WTC11 (cell line): Measurements from ENCODE around the gene LSM6.

Experiments
- ATF6 ChIP-seq: sonication (generic); formaldehyde crosslinking; IDR thresholded peaks from 2 replicates; pipeline ENCODE4 v1.8.1; 2023; ENCODE audit warnings: mild to moderate bottlenecking, missing genetic modification reagents
- GRHL2 ChIP-seq: fragments of 250-450 bp; sonication (Bioruptor Pico); IDR thresholded peaks from 2 replicates; pipeline ENCODE4 v1.8.0; 2022; ENCODE audit warnings: mild to moderate bottlenecking, moderate library complexity; ENCODE audit not compliant: insufficient replicate concordance, severe bottlenecking
- MAX ChIP-seq: sonication (generic); formaldehyde crosslinking; IDR thresholded peaks from 2 replicates; pipeline ENCODE4 v1.8.0; 2022; ENCODE audit warnings: mild to moderate bottlenecking, missing genetic modification reagents
- TP53 ChIP-seq: sonication (generic); formaldehyde crosslinking; IDR thresholded peaks from 2 replicates; pipeline ENCODE4 v1.8.1; 2023; ENCODE audit warnings: mild to moderate bottlenecking, missing genetic modification reagents
- ZBTB21 ChIP-seq: sonication (generic); formaldehyde crosslinking; IDR thresholded peaks from 2 replicates; pipeline ENCODE4 v1.8.1; 2023; ENCODE audit warnings: mild to moderate bottlenecking, missing genetic modification reagents, borderline replicate concordance
- TF ChIP-seq, protein P1 (sequence below): fragments of 200-600 bp; IDR thresholded peaks from 2 replicates; pipeline ENCODE4 v1.8.0; 2022; ENCODE audit warnings: antibody characterized with exemption
- TF ChIP-seq, protein P2 (sequence below): sonication (generic); formaldehyde crosslinking; IDR thresholded peaks from 2 replicates; pipeline ENCODE4 v1.8.1; 2022; ENCODE audit warnings: mild to moderate bottlenecking, missing genetic modification reagents, moderate library complexity, borderline replicate concordance

GRCh38 chr4:146232131-146232722 is 56.7 kb downstream of the LSM6 start:
- TF ChIP-seq MAX (no peak), ZBTB21 (CRISPR knock-in tag) (no peak), TP53 (no peak), GRHL2 (CRISPR knock-in tag) (no peak), ATF6 (CRISPR knock-in tag) (no peak)
- TF ChIP-seq, protein P1, sequence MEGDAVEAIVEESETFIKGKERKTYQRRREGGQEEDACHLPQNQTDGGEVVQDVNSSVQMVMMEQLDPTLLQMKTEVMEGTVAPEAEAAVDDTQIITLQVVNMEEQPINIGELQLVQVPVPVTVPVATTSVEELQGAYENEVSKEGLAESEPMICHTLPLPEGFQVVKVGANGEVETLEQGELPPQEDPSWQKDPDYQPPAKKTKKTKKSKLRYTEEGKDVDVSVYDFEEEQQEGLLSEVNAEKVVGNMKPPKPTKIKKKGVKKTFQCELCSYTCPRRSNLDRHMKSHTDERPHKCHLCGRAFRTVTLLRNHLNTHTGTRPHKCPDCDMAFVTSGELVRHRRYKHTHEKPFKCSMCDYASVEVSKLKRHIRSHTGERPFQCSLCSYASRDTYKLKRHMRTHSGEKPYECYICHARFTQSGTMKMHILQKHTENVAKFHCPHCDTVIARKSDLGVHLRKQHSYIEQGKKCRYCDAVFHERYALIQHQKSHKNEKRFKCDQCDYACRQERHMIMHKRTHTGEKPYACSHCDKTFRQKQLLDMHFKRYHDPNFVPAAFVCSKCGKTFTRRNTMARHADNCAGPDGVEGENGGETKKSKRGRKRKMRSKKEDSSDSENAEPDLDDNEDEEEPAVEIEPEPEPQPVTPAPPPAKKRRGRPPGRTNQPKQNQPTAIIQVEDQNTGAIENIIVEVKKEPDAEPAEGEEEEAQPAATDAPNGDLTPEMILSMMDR = no peak
- TF ChIP-seq, protein P2, sequence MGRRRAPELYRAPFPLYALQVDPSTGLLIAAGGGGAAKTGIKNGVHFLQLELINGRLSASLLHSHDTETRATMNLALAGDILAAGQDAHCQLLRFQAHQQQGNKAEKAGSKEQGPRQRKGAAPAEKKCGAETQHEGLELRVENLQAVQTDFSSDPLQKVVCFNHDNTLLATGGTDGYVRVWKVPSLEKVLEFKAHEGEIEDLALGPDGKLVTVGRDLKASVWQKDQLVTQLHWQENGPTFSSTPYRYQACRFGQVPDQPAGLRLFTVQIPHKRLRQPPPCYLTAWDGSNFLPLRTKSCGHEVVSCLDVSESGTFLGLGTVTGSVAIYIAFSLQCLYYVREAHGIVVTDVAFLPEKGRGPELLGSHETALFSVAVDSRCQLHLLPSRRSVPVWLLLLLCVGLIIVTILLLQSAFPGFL (CRISPR knock-in tag) = no peak
